ENCODE data around the gene MDH1B. TPM values are rescaled to one million over a fixed set of nuclear protein-coding genes. Genes with fewer than 3 reads are reported as not detected.

The MDH1B gene
- total RNA-seq, 1 experiment from 2014 or later: 1.9 TPM

GRCh38 chr2:206800506-206801417 is 35.6 kb upstream of the MDH1B start:
- Mint-ChIP-seq H3K36me3 (peaks cover 11% of the 10 kb centered on the region), H3K4me3 (peak overlapping the region; percentile 2; the same call in 1 of the 2 replicates), H3K27me3 (ENCODE audit: low read depth) (no peaks in the 10 kb centered on the region), H3K27ac (peak overlapping the region; percentile 91), H3K4me1 (peaks cover 67% of the 10 kb centered on the region), H3K9me3 (no peaks in the 10 kb centered on the region)
- ChIA-PET CTCF (interaction anchor here (0.6 to 5.0 kb wide), 25 partner anchors 9 to 680 kb away, joined by 3 to 34 read pairs (median 6); partner anchors contain the start of gene KLF7), POLR2A (interaction anchor here (0.5 to 1.4 kb wide), 2 partner anchors 365 to 904 kb away, joined by 3 to 4 read pairs; partner anchors contain the start of gene KLF7)
- ATAC-seq: peak; percentile 41
- no peak for TF ChIP-seq ZNF425 (CRISPR knock-in tag; conservative IDR thresholded peaks at IDR 0.05)
- peak; percentile 48; the same call in 1 of the 2 replicates for TF ChIP-seq CTCF (IDR thresholded peaks at IDR 0.05)
- DNase-seq (ENCODE audit: low spot score): peak; percentile 62

- 0 out of 2 replicates have a peak, but pooled peaks cover 3% of the 10 kb centered on the region for H3K36me3 Mint-ChIP-seq
- no peaks in the 10 kb centered on the region for H3K27me3 Mint-ChIP-seq (ENCODE audit: low read depth)
- DNase-seq (ENCODE audit: low spot score) (no peak), ATAC-seq (no peak)
- ChIA-PET POLR2A (no interaction called here), CTCF (interaction anchor here (1.3 to 5.0 kb wide), 5 partner anchors 41 to 673 kb away, joined by 3 to 34 read pairs (median 15); no protein-coding TSS in a partner anchor)
- H3K4me3 Mint-ChIP-seq: no peak overlapping the region
- no peak overlapping the region for H3K27ac Mint-ChIP-seq
- TF ChIP-seq CBFB (CRISPR knock-in tag; IDR thresholded peaks at IDR 0.05; ENCODE audit: low read depth) (no peak), ZNF396 (CRISPR knock-in tag; IDR thresholded peaks at IDR 0.05; ENCODE audit: borderline replicate concordance) (no peak), CREB1 (CRISPR knock-in tag; IDR thresholded peaks at IDR 0.05) (no peak), NR2C2 (CRISPR knock-in tag; IDR thresholded peaks at IDR 0.05) (no peak), E2F4 (CRISPR knock-in tag; IDR thresholded peaks at IDR 0.05; ENCODE audit: borderline replicate concordance, low read depth) (no peak), HMGXB4 (CRISPR knock-in tag; IDR thresholded peaks at IDR 0.05) (no peak)
- H3K4me1 Mint-ChIP-seq: peaks cover 50% of the 10 kb centered on the region
- no peaks in the 10 kb centered on the region for H3K9me3 Mint-ChIP-seq
These were observed 34.0 kb upstream of the MDH1B start for GRCh38 chr2:206799083-206799482.

GRCh38 chr2:206798000-206798399 is 32.9 kb upstream of the MDH1B start:
- Mint-ChIP-seq H3K27ac (no peak overlapping the region), H3K36me3 (peaks cover 8% of the 10 kb centered on the region; the same call in 1 of the 2 replicates), H3K27me3 (ENCODE audit: low read depth) (no peaks in the 10 kb centered on the region), H3K9me3 (no peaks in the 10 kb centered on the region), H3K4me1 (peaks cover 40% of the 10 kb centered on the region), H3K4me3 (no peak overlapping the region)
- ChIA-PET CTCF (no interaction called here), POLR2A (no interaction called here)
- no peak for TF ChIP-seq ZNF512 (CRISPR knock-in tag; IDR thresholded peaks at IDR 0.05; ENCODE audit: borderline replicate concordance)
- TF ChIP-seq FOXK1 (CRISPR knock-in tag; IDR thresholded peaks at IDR 0.05): no peak
- no peak for TF ChIP-seq FOXP4 (CRISPR knock-in tag; IDR thresholded peaks at IDR 0.05)
- no peak for TF ChIP-seq ZNF263 (CRISPR knock-in tag; IDR thresholded peaks at IDR 0.05; ENCODE audit: low read depth)
- no peak for TF ChIP-seq ATF1 (CRISPR knock-in tag; IDR thresholded peaks at IDR 0.05)
- no peak for TF ChIP-seq E2F5 (CRISPR knock-in tag; IDR thresholded peaks at IDR 0.05)
- no peak for TF ChIP-seq ZNF232 (CRISPR knock-in tag; IDR thresholded peaks at IDR 0.05)
- TF ChIP-seq ZNF317 (CRISPR knock-in tag; IDR thresholded peaks at IDR 0.05; ENCODE audit: borderline replicate concordance, low read depth): no peak
- ATAC-seq: no peak
- DNase-seq (ENCODE audit: low spot score): no peak
